AG20443 (cell line): ENCODE measurements around the gene IL33.

ENCODE experiments used
- DNase-seq: peaks from one replicate; pipeline ENCODE4 v3.0.0; 2012; ENCODE audit warnings: low spot score, mixed read lengths

IL33 gene

DNA sequence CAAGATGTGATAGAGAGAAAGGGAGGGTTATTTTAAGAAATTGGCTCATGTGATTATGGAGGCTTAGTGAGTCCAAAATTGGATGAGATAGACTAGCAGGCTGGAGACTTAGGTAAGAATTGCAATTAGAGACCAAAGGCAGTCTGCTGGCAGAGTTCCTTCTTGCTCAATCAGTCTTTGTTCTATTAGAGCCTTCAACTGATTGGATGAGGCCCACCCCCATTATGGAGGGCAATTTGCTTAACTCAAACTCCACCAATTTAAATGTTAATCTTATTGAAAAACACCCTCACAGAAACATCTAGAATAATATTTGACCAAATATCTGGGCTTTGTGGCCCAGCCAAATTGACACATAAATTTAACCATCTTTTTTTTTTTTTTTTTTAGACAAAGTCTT is 88.6 kb downstream of the IL33 start:
- DNase-seq, result no peak

DNA sequence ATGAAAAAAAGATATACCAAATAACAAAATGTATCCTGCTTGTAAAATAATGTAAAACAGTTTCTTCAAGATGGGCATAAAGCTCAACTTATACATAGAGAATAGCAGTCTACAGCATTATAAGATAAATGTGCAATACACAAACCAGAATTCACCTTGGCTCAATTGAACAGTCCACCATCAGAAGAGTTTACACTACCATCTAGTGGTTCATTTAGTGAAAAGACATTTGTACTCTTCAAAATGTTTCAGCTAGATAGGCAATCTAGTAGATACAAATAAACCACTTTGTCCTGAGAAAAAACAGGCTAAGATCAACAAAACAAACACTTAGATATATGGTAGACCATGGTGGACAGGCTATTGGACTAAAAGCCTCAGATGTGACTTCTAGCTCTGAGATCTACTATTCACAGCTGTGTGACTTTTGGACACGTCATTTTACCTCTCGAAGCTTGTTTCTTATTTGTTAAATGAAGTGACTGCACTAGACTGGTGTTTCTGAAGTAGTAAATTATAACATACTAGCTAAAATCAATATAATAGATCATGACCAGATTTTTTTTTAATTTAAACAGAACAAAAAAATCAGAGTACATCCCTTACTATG is 90.5 kb downstream of the IL33 start:
- peak; percentile 53 for DNase-seq
